NCI-H82 treated with DMSO at 0.1 percent for 48 hours (cell line): ENCODE data around the gene FAM50A.

Experiments
- DNase-seq: peaks from one replicate; lab custom pipeline; 2025; ENCODE audit not compliant: unreplicated experiment; lab: John Stamatoyannopoulos, UW

FAM50A gene

DNA sequence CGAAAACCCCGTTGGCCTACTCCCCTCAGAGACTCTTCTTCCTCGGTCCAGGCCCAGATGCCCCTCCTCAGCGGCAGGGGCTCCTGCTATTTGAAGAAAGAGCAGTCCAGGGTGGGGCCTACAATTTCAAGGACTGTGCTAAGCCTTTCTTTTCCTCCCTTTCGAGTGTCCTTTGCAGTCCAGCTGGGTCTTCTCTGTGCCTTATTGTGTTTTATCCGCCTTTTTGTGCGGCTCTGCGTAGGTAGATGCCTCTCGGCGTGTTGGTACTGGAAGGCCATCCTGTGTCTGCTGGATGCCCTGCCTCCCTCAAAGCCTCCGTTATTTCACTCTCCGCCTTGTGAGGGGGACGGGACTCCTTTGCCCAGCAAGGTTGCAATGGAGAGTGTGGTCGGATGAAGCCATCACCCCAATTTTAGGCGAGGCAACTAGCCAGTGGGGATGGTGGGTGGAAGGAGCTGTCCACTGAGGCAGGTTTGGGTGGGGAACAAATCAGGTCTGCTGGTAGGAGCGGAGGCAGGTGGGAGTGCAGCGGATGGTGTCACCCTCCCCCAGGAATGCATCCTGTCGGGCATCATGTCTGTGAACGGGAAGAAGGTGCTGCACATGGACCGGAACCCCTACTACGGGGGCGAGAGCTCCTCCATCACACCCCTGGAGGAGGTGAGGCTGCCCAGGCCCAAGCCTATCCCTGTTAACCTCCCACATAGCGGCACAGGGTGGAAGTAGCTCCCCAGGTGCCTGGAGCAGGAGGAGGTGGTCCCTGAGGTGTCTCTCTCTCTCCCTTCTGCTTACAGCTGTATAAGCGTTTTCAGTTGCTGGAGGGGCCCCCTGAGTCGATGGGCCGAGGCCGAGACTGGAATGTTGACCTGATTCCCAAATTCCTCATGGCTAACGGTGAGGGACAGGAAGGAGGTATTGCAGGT lies 5.7 kb upstream of the FAM50A start:
- no peak for DNase-seq

DNA sequence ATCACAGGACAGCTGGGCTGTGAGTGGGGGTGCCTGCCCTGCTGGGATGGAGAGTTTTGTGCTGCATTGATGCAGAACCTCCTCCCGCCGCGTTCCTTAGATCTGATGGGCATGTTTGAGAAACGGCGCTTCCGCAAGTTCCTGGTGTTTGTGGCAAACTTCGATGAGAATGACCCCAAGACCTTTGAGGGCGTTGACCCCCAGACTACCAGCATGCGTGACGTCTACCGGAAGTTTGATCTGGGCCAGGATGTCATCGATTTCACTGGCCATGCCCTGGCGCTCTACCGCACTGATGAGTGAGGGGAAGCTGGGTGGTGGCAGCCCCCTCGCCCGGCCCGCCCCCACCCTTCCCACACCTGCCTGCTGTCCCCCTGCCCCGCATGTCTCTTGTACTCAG lies 4.1 kb upstream of the FAM50A start:
- no peak for DNase-seq

DNA sequence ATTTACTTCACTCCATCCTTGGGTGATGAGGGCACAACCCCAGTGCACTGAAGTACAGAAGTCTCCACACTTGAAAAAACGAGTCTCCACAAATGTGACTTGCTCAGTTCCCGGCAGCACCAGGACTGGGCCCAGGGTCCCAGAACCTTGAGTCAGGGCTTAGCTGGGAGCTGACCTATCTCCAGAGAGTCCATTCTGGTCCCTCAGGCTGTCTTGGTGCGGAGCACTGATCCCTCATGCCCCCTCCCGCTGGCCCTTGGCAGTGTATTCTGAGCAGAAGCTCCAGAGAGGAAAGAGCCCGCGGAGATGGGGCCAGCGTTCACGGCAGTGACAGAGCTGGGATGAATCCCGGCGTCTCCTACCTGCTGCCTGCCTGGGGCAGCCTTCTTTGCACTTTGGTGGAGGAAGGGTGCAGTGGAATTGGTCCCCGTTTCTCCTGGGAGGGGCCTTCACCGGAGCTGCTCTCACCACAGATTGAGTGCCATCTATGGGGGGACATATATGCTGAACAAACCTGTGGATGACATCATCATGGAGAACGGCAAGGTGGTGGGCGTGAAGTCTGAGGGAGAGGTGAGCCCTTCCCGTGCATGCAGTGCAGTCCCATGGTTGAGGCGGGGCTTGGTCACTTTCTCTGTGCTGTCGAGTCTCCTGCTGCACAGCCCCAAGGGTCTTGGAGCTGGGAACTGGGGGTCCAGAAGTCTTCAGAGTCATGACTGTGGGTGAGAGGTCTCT lies 3.2 kb upstream of the FAM50A start:
- DNase-seq, result no peak

DNA sequence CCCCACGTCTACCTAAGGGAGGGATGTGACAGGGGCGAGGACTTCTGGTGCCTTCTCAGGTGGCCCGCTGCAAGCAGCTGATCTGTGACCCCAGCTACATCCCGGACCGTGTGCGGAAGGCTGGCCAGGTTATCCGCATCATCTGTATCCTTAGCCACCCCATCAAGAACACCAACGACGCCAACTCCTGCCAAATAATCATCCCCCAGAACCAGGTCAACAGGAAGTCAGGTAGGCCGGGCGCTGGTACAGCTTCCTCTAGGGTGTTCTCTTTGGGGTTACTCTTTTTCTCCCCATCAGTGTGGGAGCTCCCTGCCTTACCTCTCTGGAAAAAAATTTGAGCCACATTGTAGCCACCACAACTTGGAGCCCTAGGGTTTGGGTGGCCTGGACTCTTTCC lies 2.4 kb upstream of the FAM50A start:
- no peak for DNase-seq

DNA sequence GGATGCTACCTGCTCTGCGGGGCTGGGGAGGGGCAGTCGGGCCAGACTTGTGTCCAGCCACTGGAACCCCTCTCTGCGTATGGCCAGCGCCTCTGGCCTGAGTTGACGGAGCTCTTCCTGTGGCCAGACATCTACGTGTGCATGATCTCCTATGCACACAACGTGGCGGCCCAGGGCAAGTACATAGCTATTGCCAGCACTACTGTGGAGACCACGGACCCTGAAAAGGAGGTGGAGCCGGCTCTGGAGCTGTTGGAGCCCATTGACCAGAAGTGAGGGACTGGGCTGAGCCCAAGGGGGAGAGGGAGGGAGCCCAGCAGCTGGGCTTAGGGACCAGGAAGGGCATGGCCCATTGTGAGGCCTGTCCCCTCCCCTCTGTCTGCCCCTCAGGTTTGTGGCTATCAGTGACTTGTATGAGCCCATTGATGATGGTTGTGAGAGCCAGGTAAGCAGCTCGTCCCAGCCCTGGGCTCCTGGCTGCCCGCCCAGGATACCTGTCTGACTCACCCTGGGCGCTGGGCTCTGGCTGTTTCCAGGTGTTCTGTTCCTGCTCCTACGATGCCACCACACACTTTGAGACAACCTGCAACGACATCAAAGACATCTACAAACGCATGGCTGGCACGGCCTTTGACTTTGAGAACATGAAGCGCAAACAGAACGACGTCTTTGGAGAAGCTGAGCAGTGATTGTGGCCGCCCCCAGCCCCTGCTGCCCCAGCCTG lies 1.8 kb upstream of the FAM50A start:
- DNase-seq, result no peak

DNA sequence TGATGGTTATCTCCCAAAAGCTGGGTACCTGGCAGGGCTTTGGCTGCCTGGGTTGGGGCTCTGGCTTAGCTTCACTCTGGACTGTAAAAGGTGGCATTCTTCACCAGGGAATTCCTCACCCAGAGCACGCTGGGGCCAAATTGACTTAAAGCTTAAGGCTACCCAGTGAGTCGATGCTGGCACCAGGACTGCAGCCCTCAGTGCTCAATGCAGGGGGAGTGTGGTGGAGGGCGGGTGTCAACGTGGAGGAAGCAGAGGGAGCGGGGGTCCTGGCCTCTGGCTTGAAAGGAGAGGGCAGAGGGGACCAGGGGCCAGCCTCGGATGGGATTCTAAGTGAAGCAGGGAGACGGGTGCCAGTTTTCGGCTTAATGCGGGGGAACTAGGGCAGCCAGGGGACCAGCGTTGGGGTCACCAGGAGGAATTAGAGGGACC lies 446 bp upstream of the FAM50A start:
- no peak for DNase-seq

DNA sequence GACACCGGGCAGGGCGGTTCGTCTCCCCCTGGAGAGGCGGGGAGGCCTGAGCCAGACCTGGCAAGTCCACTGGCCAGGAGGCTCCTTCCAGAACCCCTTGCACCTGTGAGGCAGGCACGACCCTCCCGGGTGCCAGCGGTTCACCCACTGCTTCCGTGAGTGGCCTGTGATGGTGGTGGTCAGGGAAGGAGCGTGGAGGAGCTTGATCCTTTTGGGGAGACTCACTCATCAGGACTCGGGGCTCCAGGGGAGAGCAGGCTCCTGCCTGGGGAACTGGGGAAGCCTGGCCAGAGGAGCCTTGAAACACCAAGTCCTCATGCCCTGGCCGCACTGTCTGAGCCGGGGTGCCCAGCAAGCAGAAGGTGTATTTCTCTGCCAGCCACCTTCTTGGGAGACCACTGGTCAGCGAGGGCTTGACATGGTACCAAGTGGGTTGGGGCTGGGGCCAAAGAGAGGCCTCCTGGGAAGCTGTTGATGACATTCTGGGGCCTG lies 860 bp downstream of the FAM50A start:
- no peak for DNase-seq

DNA sequence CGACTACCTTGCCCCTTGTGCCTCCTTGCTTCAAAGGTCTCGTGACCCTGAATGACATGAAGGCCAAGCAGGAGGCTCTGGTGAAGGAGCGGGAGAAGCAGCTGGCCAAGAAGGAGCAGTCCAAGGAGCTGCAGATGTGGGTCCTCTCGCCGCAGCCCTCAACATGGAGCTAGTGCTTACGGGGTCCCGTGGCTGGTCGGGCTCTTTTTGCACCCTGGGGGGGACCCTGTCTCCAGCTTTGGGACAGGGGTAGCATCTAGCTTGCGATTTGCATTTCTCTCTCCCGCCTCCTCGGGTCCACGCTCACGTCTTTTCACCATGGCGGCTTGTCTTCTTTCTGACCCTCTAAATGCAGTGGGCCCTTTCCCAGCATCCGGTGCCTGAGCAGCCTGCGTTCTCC lies 1.8 kb downstream of the FAM50A start:
- DNase-seq, result no peak

DNA sequence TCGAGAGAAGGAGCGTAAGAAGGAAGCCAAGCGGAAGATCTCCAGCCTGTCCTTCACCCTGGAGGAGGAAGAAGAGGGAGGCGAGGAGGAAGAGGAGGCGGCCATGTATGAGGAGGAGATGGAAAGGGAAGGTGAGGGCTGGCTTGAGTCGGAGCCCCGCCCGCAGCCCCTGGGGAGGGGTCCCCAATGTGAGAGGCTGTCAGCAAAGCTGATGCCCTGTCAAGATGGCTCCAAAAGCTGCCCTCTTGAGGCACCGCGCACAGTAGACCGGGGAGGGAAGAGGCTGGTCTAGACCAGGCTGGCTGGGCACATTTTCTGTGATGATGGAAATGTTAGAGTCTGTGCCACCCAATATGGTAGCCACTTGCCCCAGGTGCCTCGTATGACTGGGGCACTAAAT lies 2.5 kb downstream of the FAM50A start:
- DNase-seq, result no peak

DNA sequence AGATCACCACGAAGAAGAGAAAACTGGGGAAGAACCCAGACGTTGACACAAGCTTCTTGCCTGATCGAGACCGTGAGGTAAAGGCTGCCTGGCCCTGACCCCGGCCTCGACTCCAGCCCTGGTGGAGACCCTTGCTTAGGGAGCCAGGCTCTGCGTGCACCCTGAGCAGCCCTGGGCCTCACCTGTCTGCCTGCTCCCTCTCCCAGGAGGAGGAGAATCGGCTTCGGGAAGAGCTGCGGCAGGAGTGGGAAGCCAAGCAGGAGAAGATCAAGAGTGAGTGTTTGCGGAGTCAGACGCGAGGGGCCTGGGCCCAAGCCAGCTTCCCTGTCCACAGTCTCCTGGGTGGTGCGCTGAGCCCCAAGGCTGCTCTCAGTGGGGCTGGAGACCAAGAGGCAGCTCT lies 4.5 kb downstream of the FAM50A start:
- no peak for DNase-seq

DNA sequence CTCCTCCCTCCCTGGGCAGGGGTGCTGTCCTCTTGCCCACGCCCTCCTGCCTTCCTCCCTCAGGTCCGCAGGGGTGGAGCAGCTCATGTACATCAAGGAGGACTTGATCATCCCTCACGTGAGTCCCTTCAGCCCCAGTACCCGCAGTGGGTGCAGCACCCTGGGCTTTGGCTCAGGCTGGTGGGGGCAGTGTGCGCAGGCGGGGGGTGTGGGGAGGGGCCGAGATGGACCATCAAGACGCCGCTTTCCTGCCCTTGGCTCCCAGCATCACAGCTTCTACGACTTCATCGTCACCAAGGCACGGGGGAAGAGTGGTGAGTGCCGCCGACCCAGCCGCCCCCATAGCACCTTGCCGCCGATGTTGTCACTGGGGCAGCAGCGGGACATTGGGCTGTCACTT lies 5.7 kb downstream of the FAM50A start:
- DNase-seq, result no peak

DNA sequence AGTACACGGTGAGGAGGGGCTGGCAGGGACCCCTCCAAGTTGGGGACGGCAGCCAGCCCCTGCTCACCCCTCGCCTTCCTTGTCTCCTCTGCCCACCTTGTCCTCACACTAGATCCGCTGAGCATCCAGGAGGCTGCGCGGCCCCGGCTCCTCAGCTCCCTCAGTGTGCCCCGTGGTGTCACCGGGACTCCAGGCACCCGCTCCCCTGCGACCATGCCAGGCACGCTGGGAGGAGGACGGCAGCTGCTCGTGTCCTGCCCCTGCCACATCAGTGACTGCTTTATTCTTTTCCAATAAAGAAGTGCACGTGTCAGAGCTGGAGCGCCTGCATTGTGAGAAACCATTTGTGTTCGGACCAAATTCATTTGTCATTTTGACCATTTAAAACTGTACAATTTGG lies 6.4 kb downstream of the FAM50A start:
- DNase-seq, result no peak

DNA sequence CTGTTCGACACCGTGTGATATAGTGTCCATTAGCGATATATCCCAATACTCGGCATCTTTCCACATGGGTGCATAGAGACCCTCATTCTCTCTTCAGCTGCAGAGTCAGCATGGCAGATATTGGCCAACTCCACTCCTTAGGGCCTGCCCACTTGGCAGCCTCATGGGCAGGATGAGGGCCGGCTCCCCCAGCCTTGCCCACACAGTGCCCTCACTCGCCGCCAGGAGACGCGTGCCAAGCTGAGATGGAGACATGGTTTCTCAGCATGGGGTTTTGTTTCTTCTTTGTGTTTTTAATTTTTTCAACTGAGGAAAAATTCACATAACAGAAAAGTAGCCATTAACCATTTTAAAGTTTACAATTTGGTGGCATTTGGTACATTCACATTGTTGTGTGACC lies 8.9 kb downstream of the FAM50A start:
- no peak for DNase-seq

DNA sequence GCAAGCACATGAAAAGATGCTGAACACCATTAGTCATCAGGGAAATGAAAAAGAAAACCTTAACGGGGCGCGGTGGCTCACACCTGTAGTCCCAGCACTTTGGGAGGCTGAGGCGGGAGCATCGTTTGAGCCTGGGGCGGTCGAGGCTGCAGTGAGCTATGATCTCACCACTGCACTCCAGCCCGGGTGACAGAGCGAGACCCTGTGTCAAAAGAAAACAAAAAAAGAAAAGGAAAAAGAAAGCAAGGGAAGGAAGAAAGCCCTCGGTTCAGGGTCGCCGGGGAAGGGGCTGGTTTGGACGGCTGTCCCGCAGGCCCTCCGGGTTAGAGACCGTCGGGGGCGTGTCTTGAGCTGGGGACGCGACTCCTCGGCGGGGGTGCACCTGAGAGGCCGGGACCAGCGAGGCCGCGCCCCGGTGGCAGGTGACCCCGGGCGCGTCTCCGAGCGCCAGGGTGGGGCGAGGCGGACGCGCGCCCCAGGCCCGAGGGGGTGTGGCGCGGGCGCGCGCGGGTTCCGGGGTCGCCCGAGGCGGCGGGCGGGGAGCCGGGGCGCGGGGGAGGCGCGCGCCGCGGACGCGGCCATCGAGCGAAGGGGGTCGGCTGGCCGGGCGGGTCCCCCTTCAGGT lies 13.7 kb downstream of the FAM50A start:
- no peak for DNase-seq

DNA sequence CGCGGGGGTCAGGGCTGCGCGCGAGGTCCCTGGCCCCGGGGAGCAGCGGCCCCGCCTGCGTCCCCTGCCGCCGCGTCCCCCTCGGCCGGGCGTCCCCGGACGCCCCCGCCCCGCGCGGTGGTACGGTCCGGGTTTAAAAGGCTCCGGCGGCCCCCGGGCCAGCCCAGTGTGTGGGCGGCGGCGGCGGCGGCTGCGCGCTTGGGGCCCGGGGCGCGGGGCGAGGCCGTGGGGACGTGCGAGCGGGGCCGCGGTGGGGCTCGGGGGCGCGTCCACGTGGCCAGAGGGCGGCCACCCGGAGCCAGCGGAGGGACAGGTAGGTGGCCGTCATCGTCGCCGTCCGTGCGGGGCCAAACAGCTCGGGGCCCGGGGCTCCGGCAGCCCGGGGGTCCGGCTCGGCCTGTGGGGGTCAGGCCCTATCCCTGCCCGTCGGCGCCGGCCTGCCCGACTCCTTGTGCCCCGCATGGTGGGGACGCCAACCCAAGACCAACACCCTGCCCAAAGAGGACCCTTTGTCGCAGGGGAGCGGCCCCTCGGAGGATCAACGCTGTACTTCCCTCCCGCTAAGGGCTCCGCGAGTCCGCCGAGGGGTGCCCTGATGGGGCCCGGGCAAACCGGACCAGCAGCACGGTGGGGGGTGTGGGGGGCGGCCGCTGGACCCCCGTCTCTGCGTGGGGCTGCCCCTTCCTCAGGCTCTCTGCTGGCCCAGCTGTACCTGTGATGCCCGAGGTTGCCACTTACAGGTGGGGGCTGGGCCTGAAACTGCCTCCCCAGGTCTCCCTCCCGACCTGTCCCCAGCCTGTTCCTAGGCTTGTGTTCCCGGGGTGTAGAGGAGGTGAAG lies 14.4 kb downstream of the FAM50A start, which contains the start of gene PLXNA3:
PLXNA3 (plus strand) TSS at position 166 of the 838 bp plus-strand sequence. CDS start 1,903 bp downstream, outside the sequence.
- no peak for DNase-seq

DNA sequence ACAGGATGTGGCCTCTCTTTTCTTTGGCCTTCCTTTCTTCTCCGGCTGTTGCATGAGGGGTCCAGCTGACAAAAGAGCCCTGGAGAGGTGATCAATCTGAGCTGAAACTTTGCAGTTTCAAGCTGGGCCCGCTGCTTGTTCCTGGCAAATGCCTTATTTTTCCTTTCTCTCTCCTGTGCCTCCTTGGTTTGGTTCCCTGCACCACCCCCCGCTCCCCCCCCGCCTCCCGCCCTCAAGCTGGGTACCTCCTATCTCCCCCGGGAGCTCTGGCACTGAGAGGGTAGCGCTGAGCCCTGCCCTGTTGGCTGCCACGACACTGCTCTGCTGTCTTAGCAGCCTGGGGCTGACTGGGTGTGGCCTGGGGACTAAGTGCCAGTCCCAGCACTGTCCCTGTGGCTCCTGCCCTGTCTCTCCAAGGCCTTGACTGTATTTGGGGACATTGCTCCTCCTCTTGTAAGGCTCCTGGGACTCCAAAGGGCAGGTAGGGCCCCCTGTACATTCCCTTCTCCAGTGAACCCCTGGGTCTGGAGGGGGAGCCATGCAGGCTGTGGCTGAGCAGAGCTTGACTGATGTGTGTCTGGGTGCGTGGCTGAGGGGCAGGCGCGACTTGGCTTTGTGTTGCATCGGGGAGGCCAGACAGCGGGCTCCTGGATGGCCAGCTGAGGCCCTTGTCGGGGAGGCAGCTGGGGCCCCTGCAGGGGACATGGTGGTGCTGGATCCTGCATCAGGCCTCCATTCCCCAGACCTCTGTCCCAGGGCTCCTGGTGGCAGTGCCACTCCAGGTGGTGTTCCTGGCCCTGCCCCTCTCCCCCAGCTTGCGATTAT lies 15.2 kb downstream of the FAM50A start:
- no peak for DNase-seq

DNA sequence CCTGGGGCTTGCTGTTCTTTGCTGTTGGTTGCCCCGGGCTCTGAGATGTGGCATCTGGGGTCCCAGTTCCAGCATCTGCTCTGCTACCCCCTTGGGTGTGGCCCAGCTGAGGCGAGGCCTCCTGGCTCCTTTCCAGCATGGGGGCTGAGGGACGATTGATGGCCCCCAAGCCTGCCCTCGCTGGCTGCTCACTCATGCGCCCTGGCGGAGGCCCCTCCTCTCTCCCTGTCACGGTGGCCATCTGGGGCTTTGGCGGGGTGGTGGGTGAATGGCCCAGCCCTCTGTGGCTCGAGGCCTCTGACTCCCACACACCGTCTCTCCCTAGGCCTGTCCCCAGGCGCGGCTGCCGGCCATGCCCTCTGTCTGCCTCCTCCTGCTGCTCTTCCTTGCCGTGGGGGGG lies 15.9 kb downstream of the FAM50A start:
- peak; percentile 13 for DNase-seq

DNA sequence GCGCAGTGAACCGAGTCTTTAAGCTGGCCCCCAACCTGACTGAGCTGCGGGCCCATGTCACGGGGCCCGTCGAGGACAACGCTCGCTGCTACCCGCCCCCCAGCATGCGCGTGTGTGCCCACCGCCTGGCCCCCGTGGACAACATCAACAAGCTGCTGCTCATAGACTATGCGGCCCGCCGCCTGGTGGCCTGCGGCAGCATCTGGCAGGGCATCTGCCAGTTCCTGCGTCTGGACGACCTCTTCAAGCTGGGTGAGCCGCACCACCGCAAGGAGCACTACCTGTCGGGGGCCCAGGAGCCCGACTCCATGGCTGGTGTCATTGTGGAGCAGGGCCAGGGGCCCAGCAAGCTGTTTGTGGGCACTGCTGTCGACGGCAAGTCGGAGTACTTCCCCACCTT lies 16.4 kb downstream of the FAM50A start:
- DNase-seq, result no peak

DNA sequence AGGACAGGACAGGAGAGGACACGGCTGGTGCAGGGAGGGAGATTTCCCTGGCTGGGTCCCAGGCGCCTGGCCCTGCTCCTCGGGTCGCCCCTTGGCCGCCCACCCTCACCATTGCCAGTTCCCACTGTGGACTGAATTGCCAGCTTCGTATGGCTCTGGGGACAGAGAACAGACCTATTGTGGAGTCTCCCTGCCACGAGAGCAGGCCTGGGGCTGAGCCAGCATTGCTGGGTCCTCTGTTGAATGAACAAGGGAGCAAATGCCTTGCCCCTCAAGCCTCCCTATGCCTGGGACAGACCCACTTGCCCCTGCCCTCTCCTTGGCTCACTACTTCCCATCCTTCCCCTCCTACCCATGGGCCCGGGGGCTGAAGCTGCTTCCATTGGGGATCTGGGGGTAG lies 18.5 kb downstream of the FAM50A start:
- no peak for DNase-seq
